CD4-positive, alpha-beta T cell treated with Interleukin-4 for 1 hour (primary cell): Measurements from ENCODE around the gene ATIC.
"Not testable (repeated sequence)": the region's sequence is repeated elsewhere in the genome, so short reads cannot be mapped to it uniquely, and the experiment has no call there.

Experiments used
- DNase-seq, 2 donors: peaks; one replicate each; pipeline ENCODE4 v3.0.0-alpha.2; 2020 to 2022

Gene ATIC

GRCh38 chr2:215316336-215316735 lies 4.5 kb downstream of the ATIC start:
- DNase-seq = no peak

GRCh38 chr2:215319500-215319899 lies 7.6 kb downstream of the ATIC start:
- DNase-seq = no peak

GRCh38 chr2:215320102-215320501 lies 8.2 kb downstream of the ATIC start:
- DNase-seq = no peak

- DNase-seq = no peak
Measured at GRCh38 chr2:215320679-215321078, 8.8 kb downstream of the ATIC start.

GRCh38 chr2:215324811-215325210 lies 13.0 kb downstream of the ATIC start:
- DNase-seq = no peak

GRCh38 chr2:215328066-215328465 lies 16.2 kb downstream of the ATIC start:
- no peak for DNase-seq

GRCh38 chr2:215332872-215333595 lies 21.2 kb downstream of the ATIC start:
- no peak for DNase-seq

GRCh38 chr2:215338883-215339679 lies 27.2 kb downstream of the ATIC start:
- DNase-seq = no peak

GRCh38 chr2:215347878-215348277 lies 36.0 kb downstream of the ATIC start:
- DNase-seq = no peak

- no peak for DNase-seq
Measured at GRCh38 chr2:215352602-215353001, 40.7 kb downstream of the ATIC start.

GRCh38 chr2:215354771-215355695 lies 43.2 kb downstream of the ATIC start:
- DNase-seq = no peak

- DNase-seq = no peak
Measured at GRCh38 chr2:215355801-215356200, 43.9 kb downstream of the ATIC start.

GRCh38 chr2:215356334-215356947 lies 44.6 kb downstream of the ATIC start:
- DNase-seq = no peak

- no peak for DNase-seq
Measured at GRCh38 chr2:215356948-215357461, 45.1 kb downstream of the ATIC start.

GRCh38 chr2:215357660-215358059 lies 45.8 kb downstream of the ATIC start:
- no peak for DNase-seq

- DNase-seq = no peak
Measured at GRCh38 chr2:215358312-215358845, 46.5 kb downstream of the ATIC start.

GRCh38 chr2:215358891-215359575 lies 47.2 kb downstream of the ATIC start:
- DNase-seq = no peak

- DNase-seq = no peak
Measured at GRCh38 chr2:215359576-215359922, 47.7 kb downstream of the ATIC start.

GRCh38 chr2:215360059-215360458 lies 48.2 kb downstream of the ATIC start:
- DNase-seq = not testable (repeated sequence)

GRCh38 chr2:215360596-215360995 lies 48.7 kb downstream of the ATIC start:
- no peak for DNase-seq

- DNase-seq = no peak
Measured at GRCh38 chr2:215361211-215361875, 49.5 kb downstream of the ATIC start.
